DND-41 (cell line): ENCODE data around the gene APPBP2.

Source experiments
- ATAC-seq: fragments of 200-7000 bp; cut with Tn5 transposase; 3 replicates; pipeline ENCODE4 v1.9.1; 2021; ENCODE audit warnings: low read depth; ENCODE audit not compliant: insufficient read depth
- DNase-seq: peaks from one replicate; pipeline ENCODE4 v3.0.0-alpha.2; 2020
- H2AFZ ChIP-seq: 2 replicates; pipeline ENCODE4 v1.6.0; 2012; ENCODE audit warnings: low read depth, low read length
- H3K27ac ChIP-seq: 2 replicates; pipeline ENCODE4 v1.5.1; 2012; ENCODE audit warnings: low read length, inconsistent platforms
- H3K27me3 ChIP-seq: fragments of 200-600 bp; sonication (generic); 2 replicates; pipeline ENCODE4 v1.6.0; 2012; ENCODE audit warnings: low read length, mild to moderate bottlenecking, inconsistent platforms; ENCODE audit not compliant: insufficient read depth, poor library complexity
- H3K36me3 ChIP-seq: 2 replicates; pipeline ENCODE4 v1.5.1; 2012; ENCODE audit warnings: low read length, inconsistent platforms; ENCODE audit not compliant: insufficient read depth
- H3K4me1 ChIP-seq: 2 replicates; pipeline ENCODE4 v1.5.1; 2012; ENCODE audit warnings: mild to moderate bottlenecking, low read length; ENCODE audit not compliant: insufficient read depth
- H3K4me2 ChIP-seq: 2 replicates; pipeline ENCODE4 v1.6.0; 2012; ENCODE audit warnings: mild to moderate bottlenecking, moderate library complexity, low read length, inconsistent platforms; ENCODE audit not compliant: insufficient read depth
- H3K4me3 ChIP-seq, 2 experiments: fragments of 200-600 bp in 1 of 2; shearing (Covaris generic) in 1 of 2; 2 replicates each; pipeline ENCODE4 v1.5.1; 2012 to 2016; ENCODE audit warnings: inconsistent platforms in 2 of 2, low read length in 2 of 2, mild to moderate bottlenecking in 2 of 2, low read depth in 1 of 2, moderate library complexity in 1 of 2
- H3K79me2 ChIP-seq: 2 replicates; pipeline ENCODE4 v1.6.0; 2012; ENCODE audit warnings: low read length, inconsistent platforms; ENCODE audit not compliant: insufficient read depth
- H3K9ac ChIP-seq: 2 replicates; pipeline ENCODE4 v1.6.0; 2012; ENCODE audit warnings: low read depth, mild to moderate bottlenecking, inconsistent platforms, low read length, moderate library complexity
- H3K9me3 ChIP-seq: 2 replicates; pipeline ENCODE4 v1.5.1; 2012; ENCODE audit warnings: low read length, moderate library complexity, mild to moderate bottlenecking, inconsistent platforms; ENCODE audit not compliant: insufficient read depth, severe bottlenecking
- H4K20me1 ChIP-seq: 2 replicates; pipeline ENCODE4 v1.6.0; 2012; ENCODE audit warnings: low read length; ENCODE audit not compliant: insufficient read depth
- CTCF ChIP-seq: IDR thresholded peaks from 2 replicates; pipeline ENCODE4 v1.5.1; 2012; ENCODE audit warnings: borderline replicate concordance, low read length, moderate library complexity, mild to moderate bottlenecking; ENCODE audit not compliant: poor library complexity, severe bottlenecking; ENCODE audit errors: extremely low read depth
- EZH2 ChIP-seq: IDR thresholded peaks from 3 replicates; pipeline ENCODE4 v1.6.1; 2012; ENCODE audit warnings: borderline replicate concordance, low read depth, mild to moderate bottlenecking, moderate library complexity, low read length, inconsistent platforms; ENCODE audit not compliant: severe bottlenecking

APPBP2 gene

GRCh38 chr17:60445144-60445543 lies 80.9 kb downstream of the APPBP2 start:
- Histone ChIP-seq H4K20me1 (no peaks in the 10 kb centered on the region), H3K9me3 (no peaks in the 10 kb centered on the region), H3K36me3 (peaks cover 43% of the 10 kb centered on the region), H3K4me3 (no peak overlapping the region), H3K4me2 (no peak overlapping the region), H3K27me3 (no peaks in the 10 kb centered on the region), H3K79me2 (no peaks in the 10 kb centered on the region), H3K4me1 (no peaks in the 10 kb centered on the region), H3K9ac (no peak overlapping the region), H2AFZ (no peak overlapping the region), H3K27ac (no peak overlapping the region)
- ATAC-seq (no peak), DNase-seq (no peak)
- TF ChIP-seq EZH2: no peak
- no peak for TF ChIP-seq CTCF

- no peak for DNase-seq
- TF ChIP-seq CTCF (no peak), EZH2 (no peak)
- ATAC-seq: no peak
These were observed 82.3 kb downstream of the APPBP2 start for GRCh38 chr17:60443713-60444112.

GRCh38 chr17:60442271-60443173 lies 83.5 kb downstream of the APPBP2 start:
- Histone ChIP-seq H3K79me2 (no peaks in the 10 kb centered on the region), H3K4me2 (no peak overlapping the region), H2AFZ (no peak overlapping the region), H3K4me1 (no peaks in the 10 kb centered on the region), H3K27me3 (no peaks in the 10 kb centered on the region), H3K9me3 (no peaks in the 10 kb centered on the region), H3K36me3 (peaks cover 19% of the 10 kb centered on the region), H4K20me1 (no peaks in the 10 kb centered on the region), H3K4me3 (no peak overlapping the region), H3K27ac (no peak overlapping the region), H3K9ac (no peak overlapping the region)
- DNase-seq (no peak), ATAC-seq (no peak)
- TF ChIP-seq EZH2: no peak
- no peak for TF ChIP-seq CTCF

More at GRCh38 chr17:60443713-60444112, 82.3 kb downstream of the APPBP2 start:
- no peaks in the 10 kb centered on the region for H3K4me1 ChIP-seq
- H4K20me1 ChIP-seq: no peaks in the 10 kb centered on the region
- H3K9me3 ChIP-seq: no peaks in the 10 kb centered on the region
- H3K4me3 ChIP-seq: no peak overlapping the region
- peaks cover 30% of the 10 kb centered on the region for H3K36me3 ChIP-seq
- no peaks in the 10 kb centered on the region for H3K79me2 ChIP-seq
- H2AFZ ChIP-seq: no peak overlapping the region
- H3K9ac ChIP-seq: no peak overlapping the region
- no peak overlapping the region for H3K4me2 ChIP-seq
- H3K27me3 ChIP-seq: no peaks in the 10 kb centered on the region
- H3K27ac ChIP-seq: no peak overlapping the region
